NCI-H524 (cell line): ENCODE measurements around the gene KIF6.

Source experiments
- DNase-seq, 2 experiments: peaks; one replicate each; lab custom pipeline; 2025; lab: John Stamatoyannopoulos, UW

Gene KIF6

DNA sequence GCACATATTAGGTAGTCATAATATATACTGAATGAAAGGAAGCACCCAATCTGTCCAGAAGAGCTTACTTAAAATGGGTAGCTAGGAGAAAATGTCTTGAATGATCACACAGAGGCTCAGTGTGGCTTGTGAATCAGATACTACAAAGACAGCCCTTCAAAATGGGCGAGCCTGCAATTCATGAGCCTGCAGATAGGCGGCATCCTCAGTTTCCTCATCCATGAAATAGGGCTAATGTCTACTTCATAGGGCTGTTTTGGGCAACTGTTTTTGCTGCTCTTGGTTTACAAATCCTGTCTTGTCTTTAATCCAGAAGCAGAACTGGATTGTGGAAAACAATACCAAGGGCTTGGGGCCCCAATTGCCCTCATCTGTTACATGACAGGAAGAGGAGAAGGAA, 273.4 kb downstream of the KIF6 start:
- DNase-seq: no peak

DNA sequence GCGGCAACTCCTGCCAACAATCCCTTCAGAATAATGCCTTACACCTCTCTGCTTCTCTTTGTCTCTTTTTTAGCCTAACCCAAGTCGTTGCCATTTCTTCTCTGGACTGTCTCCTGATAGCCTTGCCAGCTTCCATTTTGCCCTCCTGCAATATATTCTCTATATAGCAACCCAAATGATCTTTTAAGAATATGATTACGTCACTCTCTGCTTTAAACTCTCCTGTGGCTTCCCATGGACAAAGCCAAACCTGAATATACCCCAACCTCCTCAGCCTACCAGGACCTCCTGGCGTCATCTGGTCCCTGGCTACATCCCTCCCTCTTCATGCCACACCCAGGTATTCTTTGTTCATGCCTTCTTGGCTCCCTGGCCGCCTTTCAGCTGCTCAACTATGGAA, 276.2 kb downstream of the KIF6 start:
- no peak for DNase-seq

DNA sequence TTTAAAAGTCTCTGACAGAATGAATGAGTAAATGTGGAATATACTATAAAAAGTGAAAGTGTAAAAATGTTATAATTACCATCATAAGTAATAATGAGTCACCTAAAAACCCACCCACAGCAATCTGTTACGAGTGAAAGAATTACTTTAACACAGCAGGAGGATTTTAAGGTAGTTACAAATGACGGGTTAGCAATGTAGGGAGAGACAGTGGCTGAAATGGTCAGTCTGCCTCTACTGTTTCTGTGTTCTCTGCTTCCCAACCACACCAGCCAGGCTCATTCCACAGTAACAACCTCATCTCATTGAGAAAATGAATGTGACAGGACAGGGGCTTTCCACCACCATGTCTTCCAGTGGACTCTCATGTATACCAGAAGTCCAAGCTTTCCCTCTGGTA, 278.3 kb downstream of the KIF6 start:
- DNase-seq: no peak

DNA sequence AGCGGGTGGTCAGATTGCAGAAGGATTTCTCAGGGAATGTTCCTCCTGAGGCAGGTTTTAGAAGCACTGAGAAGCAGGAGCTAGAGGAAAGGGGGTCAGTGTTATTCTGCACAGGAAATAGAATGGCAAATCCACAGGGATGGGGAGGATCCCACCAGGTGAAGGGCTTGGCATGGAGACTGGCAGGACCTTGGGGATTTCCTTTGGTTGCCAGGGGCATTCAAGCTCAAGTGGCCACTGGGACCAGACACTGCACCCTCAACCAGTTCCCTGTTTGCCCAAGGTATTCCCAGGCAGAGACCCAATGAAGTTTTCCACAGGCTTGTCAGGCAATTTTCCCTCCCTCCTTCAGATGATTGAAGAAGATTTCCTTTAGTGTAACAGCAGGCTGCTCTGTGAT, 279.5 kb downstream of the KIF6 start:
- DNase-seq: no peak

DNA sequence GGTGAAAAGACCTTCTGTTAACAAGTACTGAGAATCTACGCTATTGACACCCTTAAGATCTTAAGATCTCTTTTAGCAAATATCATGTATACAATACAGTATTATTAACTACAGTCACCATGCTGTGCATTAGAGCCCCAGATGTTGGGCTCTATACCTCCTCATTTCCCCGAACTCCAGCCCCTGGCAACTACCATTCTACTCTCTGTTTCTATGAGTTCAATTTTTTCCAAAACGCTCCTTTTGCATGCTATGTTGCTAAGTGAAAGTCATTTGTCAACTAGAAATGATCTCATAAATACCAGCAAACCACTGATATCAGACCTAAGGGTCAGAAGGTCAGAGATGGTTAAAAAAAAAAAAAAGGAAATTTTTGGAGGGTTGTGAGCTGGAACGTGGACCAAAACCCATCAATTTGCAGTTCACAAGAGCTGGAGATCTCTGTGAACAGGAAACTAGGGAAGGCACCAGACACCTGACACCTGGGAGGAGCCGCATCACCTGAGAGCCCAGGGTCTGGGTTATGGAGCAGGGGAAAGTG, 280.7 kb downstream of the KIF6 start:
- DNase-seq: no peak

DNA sequence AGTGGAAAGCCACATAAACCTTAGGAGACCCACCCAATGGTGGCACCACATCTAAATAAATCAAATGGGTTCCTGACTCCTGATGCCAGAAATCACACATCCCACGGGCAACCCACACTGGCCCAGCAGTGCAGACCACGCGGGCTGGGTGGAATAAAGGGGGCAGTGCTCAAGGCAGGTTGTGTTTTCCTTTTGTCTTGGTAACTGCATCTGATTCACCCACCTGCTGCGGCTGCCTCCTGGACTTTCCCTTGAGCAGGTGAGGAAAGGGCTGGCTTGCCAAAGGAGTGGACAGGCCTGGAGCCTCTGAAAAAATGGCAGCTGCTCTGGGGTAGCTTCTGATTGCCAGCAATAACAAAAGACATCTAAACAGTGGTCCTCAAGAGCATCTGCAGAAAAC, 283.2 kb downstream of the KIF6 start:
- DNase-seq: no peak

DNA sequence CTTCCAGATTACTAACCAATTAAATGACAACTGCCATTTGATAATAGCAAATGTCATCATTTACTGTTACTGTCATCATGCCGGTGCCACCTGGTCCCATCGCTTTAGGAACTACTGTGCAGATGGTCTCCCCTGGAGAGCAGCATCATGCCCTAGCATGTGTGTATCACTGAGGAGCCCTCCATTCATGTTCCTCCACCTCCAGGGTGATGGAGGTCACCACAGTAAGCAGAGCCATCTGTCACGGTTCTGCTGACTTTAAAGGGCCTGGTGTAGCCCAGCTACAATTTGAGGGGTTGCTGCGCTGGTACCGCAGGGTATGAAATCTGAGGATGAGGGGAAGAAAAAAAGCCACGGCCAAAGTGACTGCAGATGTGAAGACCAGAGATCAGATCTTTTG, 283.9 kb downstream of the KIF6 start:
- peak; percentile 92 to 97 for DNase-seq

DNA sequence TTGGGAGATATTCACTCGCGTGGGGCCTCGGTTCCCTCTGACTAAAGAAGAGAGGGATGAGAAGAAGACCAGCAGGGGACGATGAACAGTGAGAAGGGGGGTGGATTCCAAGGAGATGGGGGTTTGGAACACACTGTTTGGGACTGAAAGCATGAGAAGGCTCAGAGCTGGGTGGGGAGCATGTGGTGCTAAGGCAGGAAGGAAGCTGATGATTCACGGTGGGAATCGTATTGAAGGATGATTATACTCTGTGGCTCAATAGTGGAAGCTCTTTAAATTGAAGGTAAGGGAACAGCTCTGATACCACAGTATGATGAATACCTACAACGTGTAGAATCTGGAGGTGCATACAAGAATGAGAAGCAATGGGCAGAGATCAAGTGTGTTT, 285.2 kb downstream of the KIF6 start:
- DNase-seq: no peak

DNA sequence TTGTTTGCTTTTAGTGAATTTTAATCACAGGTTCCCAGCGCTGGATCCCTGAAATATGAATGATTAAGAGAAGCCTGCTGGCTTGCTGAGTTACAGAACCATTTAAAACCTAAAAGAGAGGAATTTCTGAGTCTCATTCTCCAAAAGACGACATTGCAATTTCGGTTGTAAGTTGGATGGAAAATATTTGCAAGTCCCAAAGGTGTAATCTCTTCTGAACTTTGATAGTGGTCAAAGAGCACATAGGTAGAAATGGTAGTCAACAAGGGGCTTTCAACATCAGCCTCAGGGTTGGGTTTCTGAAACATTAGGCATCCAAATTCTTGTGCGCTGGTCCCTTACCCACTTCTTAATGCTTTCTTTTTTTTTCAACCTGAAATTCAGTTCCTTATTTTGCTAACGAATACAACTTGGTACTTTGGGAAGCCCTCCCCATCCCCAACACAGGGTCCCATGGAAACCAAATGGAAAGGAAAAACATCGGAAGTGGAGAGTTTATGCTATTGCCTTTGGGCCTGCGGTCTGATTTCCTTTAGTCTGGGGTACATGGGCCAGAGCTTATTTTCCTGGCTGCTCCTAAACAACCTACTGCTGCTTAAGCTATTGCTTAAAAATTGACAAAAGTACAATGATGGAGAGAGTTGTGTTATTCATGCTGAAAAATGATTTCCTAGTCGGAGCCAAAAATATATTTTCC, 285.7 kb downstream of the KIF6 start:
- no peak for DNase-seq

DNA sequence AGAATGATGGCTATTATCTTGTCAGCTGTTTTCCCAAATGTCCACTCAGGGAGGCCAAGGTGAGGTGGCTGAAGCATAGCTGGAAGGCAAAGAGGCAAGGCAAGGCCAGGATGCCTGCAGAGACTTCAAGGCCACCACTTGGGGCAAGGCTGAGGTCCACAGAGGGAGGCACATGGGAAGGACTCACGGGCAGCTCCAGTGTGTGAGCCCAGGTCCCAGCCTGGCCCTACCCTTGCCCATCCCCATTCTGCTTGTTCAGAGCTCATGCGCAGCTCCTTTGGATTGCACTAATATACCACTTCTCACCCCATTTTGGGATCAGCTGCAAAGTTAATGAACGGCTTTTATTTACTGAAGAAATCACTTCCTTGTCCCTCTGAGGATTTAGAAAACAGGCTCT, 291.6 kb downstream of the KIF6 start:
- DNase-seq: no peak

DNA sequence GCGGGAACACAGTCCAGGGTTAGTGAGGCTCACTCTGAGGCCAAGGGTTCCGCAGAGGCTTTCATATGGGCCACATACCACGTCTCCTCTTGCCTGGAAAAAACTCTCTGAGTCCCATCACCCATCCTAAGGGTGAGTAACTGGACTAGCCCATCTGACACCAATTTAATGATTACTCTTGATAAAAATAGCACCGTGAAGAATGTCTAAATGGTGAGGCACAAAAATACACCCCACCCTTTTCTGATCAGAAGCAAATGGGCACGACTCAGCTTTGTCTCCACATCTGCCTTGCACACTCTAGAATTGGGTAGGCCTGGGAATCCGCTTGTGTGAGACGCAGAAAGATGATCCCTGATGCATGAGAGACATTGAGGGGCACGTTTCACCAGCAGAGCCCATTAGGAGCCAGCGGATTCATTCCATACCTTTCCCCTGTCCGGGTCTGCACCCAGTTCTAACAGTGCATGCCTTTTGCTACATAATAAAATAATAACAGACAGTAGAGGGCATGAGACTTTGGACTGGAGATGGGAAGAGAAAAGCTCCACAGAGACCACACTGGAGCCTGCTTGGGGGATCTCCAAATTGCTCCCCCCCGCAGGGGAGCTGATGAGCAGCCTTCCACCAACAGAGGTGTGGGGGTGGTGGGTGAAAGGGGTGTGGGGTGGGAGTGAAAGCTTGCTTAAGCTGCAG, 292.7 kb downstream of the KIF6 start:
- no peak for DNase-seq

DNA sequence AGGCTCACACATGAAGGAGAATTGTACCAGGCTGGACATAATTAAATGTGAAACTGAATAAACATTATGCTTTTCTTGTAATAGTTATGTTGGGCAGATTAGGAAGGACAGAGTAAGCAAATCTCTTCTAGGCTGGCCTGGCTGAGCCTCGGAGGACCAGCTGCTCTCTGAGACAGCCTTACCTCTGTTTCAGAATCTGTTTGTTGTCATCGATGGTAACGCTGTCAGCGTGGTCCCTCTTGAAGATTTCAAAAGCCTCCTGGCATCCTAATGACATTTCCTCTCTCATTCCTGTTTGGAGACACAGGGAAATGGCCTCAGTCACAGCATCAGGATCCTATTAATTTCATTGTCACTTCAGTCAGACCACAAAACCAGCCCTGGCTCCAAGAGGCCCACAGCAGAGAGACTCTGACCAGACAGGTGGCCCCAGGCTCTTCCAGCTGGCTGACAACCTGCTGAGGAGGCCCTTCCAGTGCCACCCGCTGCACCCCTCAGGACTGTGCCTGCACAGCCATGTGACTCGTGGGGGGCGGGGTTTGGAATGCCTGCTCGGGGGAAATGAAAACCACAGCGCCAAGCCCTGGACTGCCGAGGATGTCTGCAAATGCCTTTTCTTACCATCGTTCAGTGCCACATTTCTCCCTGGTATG, 294.2 kb downstream of the KIF6 start:
- DNase-seq: peak; percentile 88 to 94

DNA sequence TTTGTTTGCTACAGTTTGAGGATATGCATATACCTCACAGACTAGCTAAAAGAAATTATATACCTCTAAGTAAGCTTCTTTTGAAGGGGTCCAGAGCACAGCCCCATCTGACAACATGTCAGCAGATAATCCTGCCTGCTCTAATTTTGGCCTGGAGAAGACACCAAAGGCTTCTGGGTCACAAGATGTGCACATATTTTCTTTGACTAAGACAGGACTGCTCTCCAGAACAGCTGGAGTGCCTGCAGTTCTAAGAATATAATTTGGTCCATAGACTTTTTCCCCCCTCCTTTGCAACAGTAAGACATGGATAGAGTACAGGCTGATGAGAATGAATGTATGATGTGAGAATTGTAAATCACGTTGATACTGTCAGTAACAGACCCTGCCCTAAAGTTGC, 294.8 kb downstream of the KIF6 start:
- peak in 1 of 2 experiments; percentile 53 for DNase-seq

DNA sequence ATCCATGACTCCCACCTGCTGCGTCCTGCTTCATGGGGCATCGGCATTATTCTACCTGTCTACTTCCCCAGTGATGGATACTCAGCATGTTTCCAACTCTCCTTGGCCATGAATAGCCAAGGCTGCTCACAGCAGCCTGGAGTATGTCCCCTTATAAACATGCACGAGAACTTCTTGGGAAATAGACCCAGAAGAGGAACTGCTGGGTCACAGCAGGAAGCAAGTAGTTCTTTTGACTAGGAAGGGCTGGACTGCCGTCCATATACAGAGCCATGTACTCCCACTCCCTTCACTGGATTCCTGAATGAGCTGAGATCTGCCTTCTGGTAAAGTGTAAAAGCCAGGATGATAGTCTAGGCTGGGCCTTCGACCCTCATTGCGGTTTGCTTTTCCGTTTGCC, 296.4 kb downstream of the KIF6 start:
- no peak for DNase-seq

DNA sequence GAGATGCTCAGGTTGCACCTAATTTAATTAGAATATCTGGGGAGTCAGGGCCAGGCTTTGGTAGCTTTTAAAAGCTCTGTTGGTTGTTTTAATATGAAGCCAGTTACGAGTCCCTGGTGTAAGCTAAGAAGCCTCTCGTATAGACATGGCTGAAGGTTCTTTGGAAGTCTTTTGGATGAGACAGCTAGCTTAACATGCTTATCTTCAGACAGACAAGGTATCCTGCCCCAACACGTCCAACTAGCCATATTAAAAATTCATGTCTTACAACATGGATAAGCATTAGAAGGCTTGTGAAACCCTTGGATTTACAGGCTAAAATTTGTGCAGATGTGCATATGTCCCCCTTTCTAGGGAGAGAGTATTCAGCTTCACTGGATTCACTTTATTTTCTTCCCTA, 297.1 kb downstream of the KIF6 start:
- DNase-seq: no peak

DNA sequence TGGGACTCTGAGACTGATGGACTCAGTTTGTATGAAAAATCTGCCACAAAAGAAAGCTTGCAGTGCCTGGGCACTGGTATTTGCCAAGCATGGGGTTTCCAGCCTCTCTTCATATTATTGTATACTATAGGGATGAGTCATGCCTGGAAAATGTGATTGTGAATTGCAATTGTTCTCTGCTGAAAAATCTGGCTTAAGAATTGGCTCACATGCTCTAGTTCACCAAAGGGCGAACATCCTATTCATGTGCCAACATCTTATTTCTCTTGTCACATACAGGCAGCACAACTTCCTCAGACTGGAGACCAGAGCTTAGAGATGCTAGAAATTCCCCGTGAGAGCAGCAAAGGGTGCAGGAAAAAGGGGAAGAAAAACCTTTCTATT, 299.1 kb downstream of the KIF6 start:
- DNase-seq: no peak

DNA sequence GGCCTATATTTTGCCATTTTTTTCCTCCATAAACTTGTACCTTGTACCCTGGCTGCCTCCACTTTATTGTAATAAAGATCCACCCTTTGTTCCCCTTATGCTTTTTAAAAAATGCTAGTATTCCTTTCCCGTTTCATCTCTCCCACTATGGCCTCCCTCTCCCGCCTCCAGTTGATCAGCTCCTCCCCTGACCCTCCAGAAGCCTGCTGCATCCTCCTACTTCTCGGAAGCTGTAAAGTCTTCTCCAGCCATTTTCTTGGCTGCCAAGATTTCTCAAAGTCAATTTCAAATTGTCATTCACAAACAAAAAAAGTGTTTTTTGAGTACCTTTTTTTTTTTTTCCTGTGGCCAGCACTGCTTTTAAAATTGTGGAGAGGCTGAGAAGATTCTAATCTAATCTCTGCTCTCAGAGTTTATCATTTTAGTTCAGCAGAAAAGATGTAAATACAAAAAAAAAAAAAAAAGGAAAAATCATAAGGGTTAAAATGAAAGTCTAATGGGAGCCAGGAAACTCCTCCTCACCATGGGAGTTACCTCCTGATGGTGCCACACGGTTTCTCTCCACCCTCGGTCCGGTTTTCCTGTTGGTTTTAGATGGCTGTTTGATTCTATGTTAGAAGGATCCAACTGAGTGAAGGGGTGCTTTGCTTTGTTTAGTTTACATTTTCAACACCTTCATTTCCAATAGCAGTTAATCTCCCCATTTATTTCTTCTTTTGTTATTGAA, 299.7 kb downstream of the KIF6 start:
- no peak for DNase-seq

DNA sequence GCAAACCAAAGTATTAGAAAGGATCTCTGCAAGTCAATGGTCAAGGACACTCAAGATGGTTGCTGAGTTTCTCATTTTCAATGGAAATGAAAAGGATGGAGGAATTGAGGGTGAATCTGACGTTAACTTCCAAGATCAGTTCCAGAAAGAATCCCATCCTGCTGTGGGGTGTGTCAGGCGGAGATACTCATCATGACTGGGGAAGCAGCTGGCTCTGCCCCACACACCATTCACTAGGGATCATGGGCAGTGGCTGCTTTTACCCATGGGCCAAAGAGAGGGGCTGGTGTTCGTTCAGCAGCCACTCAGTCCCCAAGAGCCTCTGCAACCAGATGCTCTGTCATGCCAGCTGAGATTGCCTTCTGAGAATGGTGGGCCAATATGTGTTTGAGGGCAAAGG, 300.4 kb downstream of the KIF6 start:
- no peak for DNase-seq

DNA sequence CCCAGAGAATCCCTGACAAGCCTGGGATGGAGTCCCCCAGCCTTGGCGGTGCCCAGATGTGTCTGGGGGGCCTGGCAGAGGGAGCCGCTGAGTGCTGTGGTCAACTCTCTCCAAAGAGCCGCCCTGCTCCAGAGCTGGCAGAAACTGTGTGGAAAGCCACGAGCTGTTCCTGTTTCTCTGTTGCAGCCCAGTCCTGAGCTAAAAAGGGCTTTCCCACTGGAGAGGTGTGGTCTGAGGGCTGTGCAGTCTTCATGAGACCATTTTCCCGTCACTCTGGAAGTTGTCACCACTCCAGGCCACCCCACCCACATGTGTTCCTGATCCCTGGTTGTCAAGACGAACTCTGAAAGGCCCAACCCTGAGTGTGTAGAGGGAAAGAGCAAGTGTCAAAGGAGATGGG, 303.0 kb downstream of the KIF6 start:
- DNase-seq: no peak

DNA sequence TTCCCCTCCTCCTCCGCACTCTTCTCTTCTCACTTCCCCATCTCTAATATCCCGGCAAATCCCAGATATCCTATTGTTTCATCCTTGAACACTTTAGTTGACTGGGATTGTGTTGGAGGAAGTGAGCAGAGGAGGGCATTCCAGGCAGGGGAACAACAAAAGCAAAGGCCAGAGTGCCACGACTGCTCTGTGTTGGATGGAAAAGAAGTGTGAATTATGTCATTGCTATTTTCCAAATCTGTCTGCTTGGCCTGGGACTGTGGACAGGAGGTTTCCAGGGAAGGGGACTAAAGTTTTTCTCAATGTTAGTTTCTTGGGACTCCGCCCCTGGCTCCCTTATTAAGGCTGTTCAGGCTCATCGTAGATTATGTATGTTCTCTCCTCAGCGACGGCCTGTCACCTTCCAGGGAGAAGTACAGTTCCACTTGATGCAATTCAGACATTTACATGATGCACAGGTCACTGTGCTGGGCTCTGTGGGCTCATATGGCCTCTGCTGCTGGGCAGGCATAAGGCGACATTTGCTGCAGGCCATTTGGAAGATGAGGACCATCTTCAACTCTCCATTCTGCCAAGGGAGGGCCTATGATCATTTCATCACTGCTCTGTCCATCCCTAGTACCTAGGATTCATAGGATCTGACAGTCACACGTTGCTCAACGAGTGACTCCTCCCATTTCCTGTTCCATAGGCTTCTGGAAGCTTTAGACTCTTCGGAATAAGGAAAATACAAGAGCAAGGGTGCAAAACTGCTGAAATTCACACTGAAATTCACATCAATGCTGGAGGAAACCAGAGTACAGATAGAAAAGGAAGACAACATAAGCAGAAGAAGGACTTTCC, 303.6 kb downstream of the KIF6 start:
- no peak for DNase-seq
